K562 (cell line): ENCODE measurements around the gene IGSF9. TPM values are rescaled to one million over a fixed set of nuclear protein-coding genes. Genes with fewer than 3 reads are reported as not detected.

Experiments used
- HMBOX1 ChIP-seq: sonication (generic); IDR thresholded peaks from 2 replicates; pipeline ENCODE4 v1.6.1; 2016
- MBD2 ChIP-seq: sonication (generic); IDR thresholded peaks from 2 replicates; pipeline ENCODE4 v1.6.1; 2016; ENCODE audit warnings: low read depth, borderline replicate concordance
- NCOA2 ChIP-seq, 2 experiments: fragments of 450-650 bp; IDR thresholded peaks; 2 replicates each; pipeline ENCODE4 v1.6.1; 2018; ENCODE audit warnings: mild to moderate bottlenecking in 2 of 2, moderate library complexity in 1 of 2; ENCODE audit not compliant: partially characterized antibody in 2 of 2
- RERE ChIP-seq: sonication (generic); formaldehyde crosslinking; IDR thresholded peaks from 2 replicates; pipeline ENCODE4 v1.8.0; 2023; ENCODE audit warnings: missing genetic modification reagents, mild to moderate bottlenecking, borderline replicate concordance
- polyA plus RNA-seq, 8 experiments: library from polyadenylated mRNA; depleted of rRNA in 4 of 8; stranded (reverse) in 5 of 8; unstranded in 3 of 8; fragments of >200 nt; fragmentation: Nextera tagmentation in 2 of 8; fragmentation: Illumina TruSeq in 1 of 8; extraction: Ambion mirVana in 2 of 8; extraction: Trizol in 1 of 8; gene quantifications; 2 replicates each; pipeline versions ENCODE4 v1.2.1 to v1.2.3, GENCODE V29; 2011 to 2014; ENCODE audit warnings: inconsistent platforms in 1 of 8, missing spikeins in 1 of 8
- total RNA-seq, 7 experiments: library from RNA; depleted of rRNA in 6 of 7; stranded (reverse); fragments of >200 nt in 6 of 7; fragmentation: Illumina TruSeq in 2 of 7; extraction: Trizol in 2 of 7; gene quantifications; 2 replicates each; pipeline versions ENCODE4 v1.2.1 to v1.2.3, GENCODE V29; 2011 to 2021; ENCODE audit warnings: low replicate concordance in 1 of 7

The IGSF9 gene
- total and polyA plus RNA-seq, 9 of the 15 experiments (the other 6 are each of a cell fraction or from before 2014, with no cell fraction given) = 0.03 to 0.29 (median 0.07) TPM; not detected in 1

GRCh38 chr1:159923203-159924024 is 22.0 kb downstream of the IGSF9 start (continued):
- TF ChIP-seq HMBOX1 = no peak
- TF ChIP-seq MBD2 = peak; percentile 33; the same call in 1 of the 2 replicates
- no peak for TF ChIP-seq NCOA2 (IDR thresholded peaks at IDR 0.05; ENCODE audit: partially characterized antibody in 2 of 2)
- no peak for TF ChIP-seq RERE (CRISPR knock-in tag)
